SH-SY5Y (cell line): ENCODE measurements around the gene RAPGEF2.

Experiments
- GATA2 ChIP-seq: IDR thresholded peaks from 2 replicates; pipeline ENCODE4 v1.6.1; 2011; ENCODE audit warnings: mild to moderate bottlenecking, low read depth, low read length
- GATA3 ChIP-seq: IDR thresholded peaks from 2 replicates; pipeline ENCODE4 v1.6.1; 2011; ENCODE audit warnings: low read depth, mild to moderate bottlenecking, low read length, moderate library complexity

DNA sequence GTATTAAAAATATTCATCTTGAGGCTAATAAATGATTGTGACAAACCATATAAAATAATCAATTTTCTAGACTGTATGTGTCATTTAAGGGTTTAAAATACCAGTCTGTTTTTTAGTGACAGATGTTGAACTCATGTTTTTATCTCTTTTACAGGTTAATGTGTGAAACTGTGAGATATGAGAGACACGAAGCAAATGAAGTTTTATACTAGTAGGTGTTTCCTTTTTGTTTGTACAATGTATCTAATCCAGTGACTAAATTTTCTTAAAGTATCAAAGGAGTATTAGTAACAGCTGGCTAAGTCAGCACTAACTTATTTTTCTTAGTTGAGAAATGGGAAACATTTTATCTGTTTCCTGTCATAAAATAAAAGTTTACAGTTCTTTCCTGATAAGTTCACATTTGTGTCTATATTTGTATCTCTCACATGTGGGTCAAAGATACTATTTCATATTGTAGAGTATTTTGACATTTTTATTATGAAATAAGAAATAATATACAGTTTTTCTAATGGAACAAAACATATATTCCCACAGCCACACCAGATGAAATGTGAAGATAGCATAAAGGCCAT is 90.3 kb downstream of the RAPGEF2 start:
- TF ChIP-seq GATA3 (no peak), GATA2 (no peak)
